GM19043 (cell line): ENCODE measurements around the gene ERP27.

ENCODE experiments used
- ATAC-seq: cut with Tn5 transposase; IDR thresholded peaks from one replicate; pipeline ENCODE4 v1.9.1; 2021; ENCODE audit warnings: low read depth; ENCODE audit not compliant: unreplicated experiment

Gene ERP27

DNA sequence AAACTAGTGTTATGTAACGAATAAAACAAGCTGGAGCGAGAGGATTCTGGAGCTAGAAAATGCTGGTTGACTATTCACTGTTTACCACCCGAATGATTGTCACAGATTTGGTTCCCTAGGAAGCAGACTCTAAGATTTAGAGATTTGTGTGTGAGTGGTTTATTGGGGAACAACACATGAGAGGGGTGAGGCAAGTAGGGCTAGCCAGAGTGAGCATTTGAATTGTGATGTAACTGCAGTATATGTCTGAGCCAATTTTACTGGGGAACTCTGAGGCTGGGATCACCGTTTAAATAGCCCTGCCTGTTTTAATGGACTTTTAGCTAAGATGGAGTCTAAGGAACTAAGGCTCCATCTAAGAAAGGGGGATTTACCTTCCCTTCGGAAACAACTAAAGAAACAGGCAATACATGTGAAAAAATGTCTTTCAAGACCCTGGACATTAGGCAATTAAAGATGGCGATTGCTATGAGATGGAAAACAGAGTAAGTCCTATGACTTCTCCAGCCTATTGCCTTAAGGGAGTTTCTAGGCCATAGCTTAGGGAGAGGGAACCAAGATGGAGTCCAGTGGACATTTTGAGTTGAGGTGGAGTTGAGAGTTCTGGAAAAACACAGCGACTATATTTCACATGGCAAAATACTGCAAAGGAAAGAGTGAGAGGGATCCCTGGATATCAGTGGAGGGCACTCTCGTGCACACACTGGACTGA, 59.0 kb downstream of the ERP27 start:
- ATAC-seq, result no peak

- no peak for ATAC-seq
Observed at GRCh38 chr12:14878488-14878887, 59.8 kb downstream of the ERP27 start.

DNA sequence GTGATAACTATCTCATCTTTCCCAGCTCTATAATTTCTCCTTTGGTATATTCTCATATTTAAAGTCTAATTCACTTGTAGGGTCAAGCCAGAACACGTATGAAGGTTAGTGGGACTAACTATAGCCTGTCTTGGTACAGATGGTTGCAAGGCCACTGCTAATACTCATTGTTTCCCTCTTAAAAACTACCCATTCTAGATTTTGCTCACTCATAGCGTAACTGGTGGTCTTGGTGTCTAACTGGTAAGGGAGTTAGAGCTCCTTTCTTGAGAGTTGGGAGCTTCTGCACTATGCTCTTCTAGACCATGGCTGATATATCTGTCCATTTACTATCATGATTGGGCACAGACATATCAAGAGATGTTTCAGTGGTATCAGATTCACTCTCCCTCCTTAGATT, 61.5 kb downstream of the ERP27 start:
- ATAC-seq, result no peak

DNA sequence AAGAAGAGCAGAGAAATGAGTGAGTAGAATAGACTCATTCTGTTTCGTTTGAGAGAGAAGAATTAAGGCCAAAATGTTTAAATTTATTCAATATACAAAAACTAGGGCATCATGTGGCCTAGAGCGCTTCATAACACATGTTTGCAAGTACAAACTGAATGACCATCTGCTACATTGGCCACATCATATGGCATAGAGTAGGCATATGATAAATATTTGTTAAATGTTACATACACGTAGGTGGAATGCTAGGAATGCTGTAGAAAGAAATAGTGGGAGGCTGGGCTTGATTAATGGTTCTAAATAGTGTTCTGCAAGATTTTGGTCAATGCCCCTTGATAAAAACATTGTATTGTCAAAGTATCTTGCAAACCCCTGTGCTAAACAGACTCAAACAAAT, 63.5 kb downstream of the ERP27 start:
- ATAC-seq, result no peak

DNA sequence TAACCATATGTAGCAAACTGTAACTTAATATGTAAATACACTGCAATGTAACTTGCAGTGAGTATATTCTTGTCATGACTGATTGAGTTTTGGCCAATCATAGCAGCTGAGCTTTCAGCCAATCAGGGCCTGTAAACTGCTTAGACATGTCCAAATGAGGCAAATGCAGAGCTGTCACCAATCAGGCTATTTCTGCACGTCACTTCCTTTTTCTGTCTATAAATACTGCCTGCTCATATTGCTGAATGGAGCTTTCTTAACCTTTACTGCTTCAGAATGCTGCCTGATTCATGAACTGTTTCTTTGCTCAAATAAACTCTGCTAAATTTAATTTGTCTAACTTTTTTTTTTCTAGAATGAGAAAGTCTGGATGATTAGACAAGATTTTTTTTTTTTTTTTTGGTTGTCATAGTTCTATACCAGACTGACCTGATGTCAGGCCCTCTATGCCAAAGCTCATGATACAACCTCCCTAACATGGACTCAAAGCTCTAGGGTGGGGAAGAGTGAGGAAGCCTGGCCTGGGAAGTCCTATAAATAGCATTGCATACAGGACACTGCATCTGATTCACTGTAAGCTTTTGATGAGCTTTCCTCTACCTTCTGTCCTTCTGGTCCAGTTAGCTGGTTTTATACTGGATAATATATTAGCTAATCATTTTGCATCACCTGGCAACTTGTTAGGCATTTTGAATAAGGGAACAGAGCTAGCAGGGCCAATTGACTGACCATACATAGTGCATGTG, 64.7 kb downstream of the ERP27 start:
- ATAC-seq, result no peak

- ATAC-seq, result no peak
Observed at GRCh38 chr12:14871886-14872285, 66.5 kb downstream of the ERP27 start.

- no peak for ATAC-seq
Observed at GRCh38 chr12:14871247-14871646, 67.1 kb downstream of the ERP27 start.

- no peak for ATAC-seq
Observed at GRCh38 chr12:14868916-14869506, 69.3 kb downstream of the ERP27 start.
